Stomach (tissue), 9 donors: ENCODE measurements around the gene PRR16. TPM values are rescaled to one million over a fixed set of nuclear protein-coding genes. Genes with fewer than 3 reads are reported as not detected.

Experiments used
- DNase-seq, 2 donors: peaks; one replicate each; pipeline versions ENCODE4 v3.0.0 to v3.0.0-alpha.2; 2013 to 2019
- H3K27ac ChIP-seq, 5 donors: fragments of 200-600 bp in 4 of 5; sonication (generic) in 4 of 5; one replicate each; pipeline ENCODE4 v1.5.1; 2013 to 2019; ENCODE audit warnings: mild to moderate bottlenecking in 1 of 5, moderate library complexity in 1 of 5
- H3K27me3 ChIP-seq, 3 donors: fragments of 200-600 bp; sonication (generic); one replicate each; pipeline ENCODE4 v1.5.1; 2017 to 2019; ENCODE audit warnings: mixed run types in 1 of 3
- H3K36me3 ChIP-seq, 4 donors: fragments of 200-600 bp; sonication (generic); 1 replicate in 3 of 4; 2 replicates in 1 of 4; pipeline ENCODE4 v1.5.1; 2016 to 2019
- H3K4me1 ChIP-seq, 4 donors: fragments of 200-600 bp; sonication (generic); one replicate each; pipeline ENCODE4 v1.5.1; 2016 to 2019
- H3K4me3 ChIP-seq, 4 donors: fragments of 200-600 bp; sonication (generic) in 3 of 4; one replicate each; pipeline ENCODE4 v1.5.1; 2016 to 2019; ENCODE audit warnings: mild to moderate bottlenecking in 1 of 4
- H3K9me3 ChIP-seq, 4 donors: fragments of 200-600 bp; sonication (generic); one replicate each; pipeline ENCODE4 v1.5.1; 2016 to 2019
- CTCF ChIP-seq, 7 experiments: fragments of 450-650 bp in 4 of 7; fragments of 200-600 bp in 3 of 7; sonication (generic) in 3 of 7; IDR thresholded peaks; one replicate each; pipeline ENCODE4 v1.5.1; 2016 to 2019; ENCODE audit warnings: antibody characterized with exemption in 7 of 7, control low read depth in 2 of 7, mild to moderate bottlenecking in 1 of 7
- EP300 ChIP-seq: sonication (generic); formaldehyde crosslinking; IDR thresholded peaks from one replicate; pipeline ENCODE4 v1.6.1; 2017; ENCODE audit warnings: antibody characterized with exemption
- POLR2A ChIP-seq, 4 donors: fragments of 450-650 bp; IDR thresholded peaks; one replicate each; pipeline ENCODE4 v1.6.1; 2016; ENCODE audit warnings: antibody characterized with exemption in 4 of 4, control low read depth in 2 of 4, mild to moderate bottlenecking in 1 of 4, moderate library complexity in 1 of 4
- POLR2AphosphoS5 ChIP-seq, 3 donors: sonication (generic); formaldehyde crosslinking; IDR thresholded peaks; one replicate each; pipeline ENCODE4 v1.6.1; 2016; ENCODE audit warnings: antibody characterized with exemption in 3 of 3
- WGBS, 5 donors: extraction: QIAGEN DNeasy Blood & Tissue Kit in 3 of 5; methylation state at CpG; one replicate each; pipeline versions ENCODE4 v1.1.5 to v1.1.7; 2013 to 2018; 5-methylcytosine and 5-hydroxymethylcytosine counted together
- intact Hi-C: fragments of 100-400 bp; cut with DNase I; formaldehyde crosslinking; loops from one replicate; pipeline ENCODE4 v1.15.1; 2023; ENCODE audit warnings: low total_unique reads
- polyA plus RNA-seq, 3 donors: library from polyadenylated mRNA; stranded (reverse); fragments of 200-250 nt; gene quantifications; one replicate each; pipeline ENCODE4 v1.2.3, GENCODE V29; 2013
- total RNA-seq, 5 donors: library from RNA; depleted of rRNA; stranded (reverse); fragments of >200 nt; gene quantifications; one replicate each; pipeline versions ENCODE4 v1.1.0 to v1.2.3, GENCODE V29; 2014 to 2016
- donor health status: healthy with polysubstance abuse.
- donor health status: Bipolar disorder and iron deficiency.
- donor health status: healthy.

Gene PRR16
- total and polyA plus RNA-seq, 8 donors = 1.3 to 40.8 (median 8.1) TPM

- no peak overlapping the region for H3K4me3 ChIP-seq
- H3K4me1 ChIP-seq = no peaks in the 10 kb centered on the region
- H3K27me3 ChIP-seq = no peaks in the 10 kb centered on the region
- TF ChIP-seq EP300 (no peak), CTCF (IDR thresholded peaks at IDR 0.05) (no peak), POLR2A (IDR thresholded peaks at IDR 0.05) (no peak), POLR2AphosphoS5 (IDR thresholded peaks at IDR 0.05) (no peak)
- DNase-seq = no peak
- no peaks in the 10 kb centered on the region for H3K36me3 ChIP-seq
- peaks cover 0 to 3% (median 0%) of the 10 kb centered on the region in 4 donors for H3K9me3 ChIP-seq
- H3K27ac ChIP-seq = no peak overlapping the region
- intact Hi-C loops = no loop called here
Observed at GRCh38 chr5:120683580-120683979, 219.5 kb downstream of the PRR16 start.

GRCh38 chr5:120684213-120684612, 220.1 kb downstream of the PRR16 start:
- DNase-seq = no peak
- Histone ChIP-seq H3K36me3 (no peaks in the 10 kb centered on the region), H3K4me3 (no peak overlapping the region), H3K9me3 (peaks cover 0 to 3% (median 0%) of the 10 kb centered on the region in 4 donors), H3K27me3 (no peaks in the 10 kb centered on the region), H3K27ac (no peak overlapping the region), H3K4me1 (no peaks in the 10 kb centered on the region)
- 50 to 52% (median 51%) methylated on average over 2 of the region's 2 CpGs for WGBS, 5 donors
- intact Hi-C loops = no loop called here
- TF ChIP-seq CTCF (IDR thresholded peaks at IDR 0.05) (no peak), EP300 (no peak), POLR2AphosphoS5 (IDR thresholded peaks at IDR 0.05) (no peak), POLR2A (IDR thresholded peaks at IDR 0.05) (no peak)

- H3K4me1 ChIP-seq = no peaks in the 10 kb centered on the region
- 42 to 57% (median 48%) methylated on average over 2 of the region's 2 CpGs for WGBS, 5 donors
- TF ChIP-seq POLR2AphosphoS5 (IDR thresholded peaks at IDR 0.05) (no peak), CTCF (IDR thresholded peaks at IDR 0.05) (no peak), EP300 (no peak)
Observed at GRCh38 chr5:120684749-120685415, 220.8 kb downstream of the PRR16 start.

GRCh38 chr5:120690621-120691407, 226.7 kb downstream of the PRR16 start:
- 66 to 79% (median 75%) methylated on average over 9 of the region's 9 CpGs for WGBS, 5 donors
- Histone ChIP-seq H3K36me3 (no peaks in the 10 kb centered on the region), H3K27ac (no peak overlapping the region), H3K27me3 (no peaks in the 10 kb centered on the region), H3K4me1 (no peaks in the 10 kb centered on the region), H3K4me3 (no peak overlapping the region), H3K9me3 (peaks cover 0 to 3% (median 0%) of the 10 kb centered on the region in 4 donors)
- no peak for DNase-seq
- TF ChIP-seq POLR2AphosphoS5 (IDR thresholded peaks at IDR 0.05) (no peak), POLR2A (IDR thresholded peaks at IDR 0.05) (no peak), CTCF (IDR thresholded peaks at IDR 0.05) (no peak), EP300 (no peak)
- intact Hi-C loops = no loop called here

More at GRCh38 chr5:120684749-120685415, 220.8 kb downstream of the PRR16 start:
- intact Hi-C loops = no loop called here
- Histone ChIP-seq H3K9me3 (peaks cover 0 to 3% (median 0%) of the 10 kb centered on the region in 4 donors), H3K27me3 (no peaks in the 10 kb centered on the region), H3K36me3 (no peaks in the 10 kb centered on the region), H3K27ac (no peak overlapping the region), H3K4me3 (no peak overlapping the region)
- no peak for DNase-seq
